ENCODE data around the gene COQ8A. TPM values are rescaled to one million over a fixed set of nuclear protein-coding genes. Genes with fewer than 3 reads are reported as not detected.

COQ8A gene
- total RNA-seq, 1 experiment from 2014 or later = 35.3 TPM

- no peaks in the 10 kb centered on the region for H3K27me3 ChIP-seq (ENCODE audit: insufficient read depth, low read length)
- H3K4me2 ChIP-seq (ENCODE audit: low read length) = no peak overlapping the region
- CTCF ChIA-PET = no interaction called here
- H2AFZ ChIP-seq (ENCODE audit: low read depth, low read length, poor library complexity, severe bottlenecking) = no peak overlapping the region
- no peak overlapping the region for H3K4me3 ChIP-seq (replicated peaks in 1 of 2; ENCODE audit: low read depth in 1 of 2, low read length in 2 of 2)
- 0 out of 4 replicates have a peak, but pooled peaks cover 0 to 5% of the 10 kb centered on the region in 2 experiments for H3K9me3 ChIP-seq (ENCODE audit: control insufficient read depth in 1 of 2, insufficient read depth in 1 of 2, low read depth in 1 of 2, low read length in 2 of 2)
- intact Hi-C loops (cut with micrococcal nuclease) = loop anchor here (10.0 kb wide), 1 partner anchor 300 kb away; no protein-coding TSS in a partner anchor
- RAD21 ChIA-PET (ENCODE audit: low non-redundant PET in 1 of 2, low total read pairs in 2 of 2, uncharacterized antibody in 2 of 2, unreplicated experiment in 2 of 2) = no interaction called here
- no peak overlapping the region for H3K27ac ChIP-seq (ENCODE audit: low read depth, low read length)
- no peak for TF ChIP-seq ZFX (IDR thresholded peaks at IDR 0.05)
- TF ChIP-seq FOSL1 (IDR thresholded peaks at IDR 0.05; ENCODE audit: low read depth) = no peak
- TF ChIP-seq SIN3A (IDR thresholded peaks at IDR 0.05; ENCODE audit: low read depth) = no peak
- peak; percentile 39; the same call in 1 of the 2 replicates for TF ChIP-seq CBX3 (IDR thresholded peaks at IDR 0.05; ENCODE audit: low read depth)
- no TSS peak for BruUV-seq (replicated peaks)
- no peaks in the 10 kb centered on the region for H3K9me2 ChIP-seq (ENCODE audit: insufficient read depth)
- no peaks in the 10 kb centered on the region for H3K79me2 ChIP-seq (ENCODE audit: insufficient read depth, low read length)
- POLR2A ChIA-PET = no interaction called here
- no peak for DNase-seq (ENCODE audit: low read depth, low spot score)
- H4K20me1 ChIP-seq (ENCODE audit: insufficient read depth) = no peaks in the 10 kb centered on the region
- no peaks in the 10 kb centered on the region for H3K36me3 ChIP-seq (ENCODE audit: control insufficient read depth in 1 of 2, insufficient read depth in 2 of 2, low read length in 2 of 2)
- no peak overlapping the region for H3K9ac ChIP-seq (ENCODE audit: low read length)
- peaks cover 5 to 23% of the 10 kb centered on the region in 2 experiments for H3K4me1 ChIP-seq (ENCODE audit: control insufficient read depth in 1 of 2, insufficient read depth in 2 of 2, low read length in 2 of 2)
- no peak for ATAC-seq
Measured at GRCh38 chr1:226934483-226935237, 5.4 kb upstream of the COQ8A start.

DNA sequence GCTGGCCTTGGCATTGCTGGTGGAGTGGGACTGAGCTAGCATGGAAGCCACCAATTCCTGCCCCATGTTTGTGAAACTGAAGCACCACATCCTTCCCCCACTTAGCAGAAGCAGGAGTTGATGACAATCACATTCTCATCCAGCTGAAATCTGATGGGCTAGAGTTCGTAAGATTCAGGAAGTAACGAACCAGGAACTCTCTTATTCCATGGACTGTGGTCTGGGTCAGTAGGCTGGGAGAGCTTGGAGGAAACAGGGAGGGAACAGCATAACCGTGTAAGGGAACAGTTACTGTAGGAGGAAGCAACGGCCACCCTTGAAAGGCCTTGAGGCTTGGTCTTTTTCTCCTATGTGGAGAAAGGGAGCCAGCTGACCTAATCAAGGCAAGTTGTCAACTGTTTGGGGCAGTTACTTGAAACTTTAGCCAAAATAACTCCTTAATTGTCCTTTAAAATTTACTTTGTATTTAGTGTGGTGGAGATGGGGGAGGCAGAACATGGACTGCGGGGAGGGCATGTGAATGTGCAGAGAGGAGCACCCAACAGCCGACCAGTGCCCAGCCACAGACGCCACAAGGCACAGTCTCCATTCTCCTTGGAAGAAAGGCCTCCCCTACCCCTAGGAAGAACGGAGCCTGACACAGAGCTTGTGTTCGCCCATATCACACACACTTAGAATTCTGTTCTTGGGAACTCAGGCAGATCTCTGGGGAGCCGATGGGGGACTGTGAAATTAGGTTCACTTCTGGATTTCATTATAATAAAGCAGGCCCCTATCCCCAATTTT lies 2.0 kb upstream of the COQ8A start:
- Histone ChIP-seq H3K9me3 (ENCODE audit: control insufficient read depth in 1 of 2, insufficient read depth in 1 of 2, low read depth in 1 of 2, low read length in 2 of 2) (0 out of 4 replicates have a peak, but pooled peaks cover 0 to 5% of the 10 kb centered on the region in 2 experiments), H3K4me1 (ENCODE audit: control insufficient read depth in 1 of 2, insufficient read depth in 2 of 2, low read length in 2 of 2) (peaks cover 5 to 29% of the 10 kb centered on the region in 2 experiments), H3K79me2 (ENCODE audit: insufficient read depth, low read length) (peaks cover 12% of the 10 kb centered on the region; the same call in 1 of the 2 replicates), H2AFZ (ENCODE audit: low read depth, low read length, poor library complexity, severe bottlenecking) (no peak overlapping the region), H3K27ac (ENCODE audit: low read depth, low read length) (peak overlapping the region; percentile 87; the same call in 1 of the 2 replicates), H3K9ac (ENCODE audit: low read length) (no peak overlapping the region), H3K4me3 (replicated peaks in 1 of 2; ENCODE audit: low read depth in 1 of 2, low read length in 2 of 2) (no peak overlapping the region), H3K9me2 (ENCODE audit: insufficient read depth) (no peaks in the 10 kb centered on the region), H3K27me3 (ENCODE audit: insufficient read depth, low read length) (no peaks in the 10 kb centered on the region), H3K36me3 (ENCODE audit: control insufficient read depth in 1 of 2, insufficient read depth in 2 of 2, low read length in 2 of 2) (no peaks in the 10 kb centered on the region), H4K20me1 (ENCODE audit: insufficient read depth) (no peaks in the 10 kb centered on the region), H3K4me2 (ENCODE audit: low read length) (peak overlapping the region; percentile 96)
- no TSS peak for BruUV-seq (replicated peaks)
- ChIA-PET CTCF (no interaction called here), RAD21 (ENCODE audit: low non-redundant PET in 1 of 2, low total read pairs in 2 of 2, uncharacterized antibody in 2 of 2, unreplicated experiment in 2 of 2) (no interaction called here), POLR2A (no interaction called here)
- DNase-seq (ENCODE audit: low read depth, low spot score) (no peak), ATAC-seq (no peak)
- intact Hi-C loops (cut with micrococcal nuclease) = loop anchor here (10.0 kb wide), 1 partner anchor 303 kb away; no protein-coding TSS in a partner anchor
- TF ChIP-seq ZNF274 (IDR thresholded peaks at IDR 0.05; ENCODE audit: low read depth, low read length) (no peak), POLR2AphosphoS5 (IDR thresholded peaks at IDR 0.05; ENCODE audit: low read depth, low read length) (no peak), ELF1 (IDR thresholded peaks at IDR 0.05; ENCODE audit: borderline replicate concordance, low read depth) (no peak), YY1 (IDR thresholded peaks at IDR 0.05; ENCODE audit: extremely low read depth, insufficient replicate concordance, low read depth, low read length) (no peak), REST (IDR thresholded peaks at IDR 0.05; ENCODE audit: low read depth) (no peak), EZH2phosphoT487 (IDR thresholded peaks at IDR 0.05; ENCODE audit: borderline replicate concordance) (no peak), SRF (IDR thresholded peaks at IDR 0.05; ENCODE audit: low read depth) (no peak), SIN3A (IDR thresholded peaks at IDR 0.05; ENCODE audit: low read depth) (no peak), ZBTB33 (IDR thresholded peaks at IDR 0.05; ENCODE audit: extremely low read depth, insufficient replicate concordance, low read length) (no peak), CBX3 (IDR thresholded peaks at IDR 0.05; ENCODE audit: low read depth) (no peak)
